Activated T-cell treated with anti-CD3 and anti-CD28 coated beads, Interleukin-2, amount 50 U/mL, for 24 hours (primary cell): ENCODE data around the gene DCP2.

ENCODE experiments used
- DNase-seq: peaks from one replicate; pipeline ENCODE4 v3.0.0-alpha.2; 2020
- H3K27ac Mint-ChIP-seq: 2 replicates; pipeline ENCODE4 v1.8.0; 2020; ENCODE audit warnings: mild to moderate bottlenecking, mixed read lengths
- H3K27me3 Mint-ChIP-seq: 2 replicates; pipeline ENCODE4 v1.8.0; 2020; ENCODE audit warnings: mixed read lengths
- H3K36me3 Mint-ChIP-seq: 2 replicates; pipeline ENCODE4 v1.8.0; 2020; ENCODE audit warnings: low read depth, mixed read lengths
- H3K4me1 Mint-ChIP-seq: 2 replicates; pipeline ENCODE4 v1.8.0; 2020; ENCODE audit warnings: low read depth, mixed read lengths
- H3K4me3 Mint-ChIP-seq: 2 replicates; pipeline ENCODE4 v1.8.0; 2020; ENCODE audit warnings: mild to moderate bottlenecking, moderate library complexity, mixed read lengths
- H3K9me3 Mint-ChIP-seq: 2 replicates; pipeline ENCODE4 v1.8.0; 2020; ENCODE audit warnings: mixed read lengths

DCP2 gene

DNA sequence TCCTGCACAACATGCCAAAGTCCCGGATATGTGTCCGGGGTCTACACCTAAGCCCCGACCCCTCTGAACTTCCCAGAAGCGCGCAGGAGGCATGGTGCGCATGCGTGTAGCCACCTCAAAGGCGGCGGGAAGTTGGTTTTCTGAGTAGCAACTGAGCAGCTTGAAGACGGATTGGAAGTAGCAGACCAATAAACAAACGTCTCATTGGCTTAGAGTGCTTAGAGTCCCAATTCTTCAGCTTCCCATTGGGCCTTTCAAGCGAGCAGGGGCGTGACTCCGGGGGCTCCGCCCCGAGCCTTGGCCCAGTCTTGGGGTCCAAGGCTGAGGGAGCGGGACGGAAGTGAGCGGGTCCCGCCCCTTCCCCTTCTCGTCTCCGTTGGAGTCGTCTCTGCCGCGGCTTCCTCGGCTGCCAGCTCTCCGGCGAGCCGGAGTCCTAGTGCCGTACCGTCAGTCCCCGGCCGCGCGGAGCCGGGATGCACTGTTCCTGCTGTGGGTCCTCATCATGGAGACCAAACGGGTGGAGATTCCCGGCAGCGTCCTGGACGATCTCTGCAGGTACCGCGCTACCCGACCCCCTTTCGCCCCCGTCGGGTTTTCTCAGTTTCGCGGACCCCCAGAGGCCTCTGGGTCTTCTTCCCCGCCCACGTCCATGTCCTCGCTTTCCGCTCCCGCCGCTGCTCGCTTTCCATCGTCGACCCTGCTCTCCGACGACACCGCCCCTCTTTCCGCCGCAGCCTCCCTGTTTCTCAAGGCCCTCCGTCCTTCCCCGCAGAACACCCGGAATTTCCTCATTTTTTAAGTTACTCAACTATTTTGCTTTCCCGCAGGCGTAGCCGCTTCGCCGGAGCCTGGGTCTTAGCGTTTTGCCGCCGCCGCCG lies at the start of gene DCP2:
TSS of gene DCP2 (plus strand) at position 367 of the 878 bp plus-strand sequence. CDS start at position 503, 136 bp downstream.
- Mint-ChIP-seq H3K4me1 (peaks cover 48% of the 10 kb centered on the region), H3K27me3 (no peaks in the 10 kb centered on the region), H3K4me3 (peak within 1 kb of the TSS; percentile 98), H3K36me3 (peaks cover 36% of the 10 kb centered on the region), H3K27ac (peak within 1 kb of the TSS; percentile 98), H3K9me3 (no peaks in the 10 kb centered on the region)
- DNase-seq = peak; percentile 95

DNA sequence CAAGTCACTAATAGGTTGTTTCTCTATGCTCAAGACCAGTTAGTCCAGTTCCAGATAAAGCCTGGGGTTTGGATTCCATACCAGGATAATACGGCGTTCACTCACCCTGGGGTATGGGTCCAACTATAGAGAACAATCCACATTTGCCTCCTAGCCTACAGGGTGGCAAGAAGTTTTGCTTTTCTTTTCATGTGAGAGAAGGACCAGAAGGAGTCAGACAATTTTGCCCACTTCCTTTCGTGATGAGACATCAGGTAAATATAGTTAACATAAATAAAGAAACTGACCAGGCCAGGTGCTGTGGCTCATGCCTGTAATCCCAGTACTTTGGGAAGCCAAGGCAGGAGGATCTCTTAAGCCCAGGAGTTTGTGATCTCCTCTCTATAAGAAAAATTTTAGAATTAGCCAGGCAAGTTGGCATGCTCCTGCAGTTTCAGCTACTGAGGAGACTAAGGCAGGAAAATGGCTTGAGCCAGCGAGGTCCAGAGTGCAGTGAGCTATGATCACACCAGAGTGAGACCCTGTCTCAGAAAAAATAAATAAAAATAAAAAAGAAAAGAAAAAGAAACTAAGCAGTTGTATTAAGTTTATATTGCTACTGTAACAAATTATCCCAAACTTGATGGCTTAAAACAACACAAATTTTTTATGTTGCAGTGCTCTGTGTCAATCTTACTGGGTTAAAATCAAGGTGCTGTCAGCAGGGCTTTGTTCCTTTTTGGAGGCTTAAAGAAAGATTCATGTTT lies 47.1 kb upstream of the DCP2 start:
- Mint-ChIP-seq H3K27ac (peak overlapping the region; percentile 81), H3K27me3 (no peaks in the 10 kb centered on the region), H3K4me1 (peaks cover 50% of the 10 kb centered on the region), H3K36me3 (no peaks in the 10 kb centered on the region), H3K9me3 (no peaks in the 10 kb centered on the region), H3K4me3 (peak overlapping the region; percentile 52)
- DNase-seq = no peak

DNA sequence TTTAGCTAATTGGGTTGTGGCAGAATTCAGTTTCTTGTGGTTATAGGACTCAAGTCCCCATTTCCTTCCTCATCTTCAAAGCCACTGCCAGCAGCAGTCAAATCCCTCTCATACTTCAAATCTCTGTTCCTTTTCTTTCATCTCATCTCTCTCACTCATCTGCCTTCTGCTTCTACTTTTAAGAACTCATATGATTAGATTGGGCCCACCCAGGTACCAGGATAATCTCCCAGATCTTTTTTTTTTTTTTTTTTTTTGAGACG lies 46.6 kb upstream of the DCP2 start:
- H3K27me3 Mint-ChIP-seq = no peaks in the 10 kb centered on the region
- H3K4me3 Mint-ChIP-seq = peak overlapping the region; percentile 24
- DNase-seq = no peak
- H3K4me1 Mint-ChIP-seq = peaks cover 53% of the 10 kb centered on the region
- no peaks in the 10 kb centered on the region for H3K36me3 Mint-ChIP-seq
- H3K27ac Mint-ChIP-seq = peak overlapping the region; percentile 4
- H3K9me3 Mint-ChIP-seq = no peaks in the 10 kb centered on the region

GRCh38 chr5:112931473-112931872 lies 45.1 kb upstream of the DCP2 start:
- no peak for DNase-seq
- no peaks in the 10 kb centered on the region for H3K27me3 Mint-ChIP-seq
- no peaks in the 10 kb centered on the region for H3K9me3 Mint-ChIP-seq
- H3K4me1 Mint-ChIP-seq = peaks cover 53% of the 10 kb centered on the region
- H3K27ac Mint-ChIP-seq = no peak overlapping the region
- no peaks in the 10 kb centered on the region for H3K36me3 Mint-ChIP-seq
- H3K4me3 Mint-ChIP-seq = no peak overlapping the region

DNA sequence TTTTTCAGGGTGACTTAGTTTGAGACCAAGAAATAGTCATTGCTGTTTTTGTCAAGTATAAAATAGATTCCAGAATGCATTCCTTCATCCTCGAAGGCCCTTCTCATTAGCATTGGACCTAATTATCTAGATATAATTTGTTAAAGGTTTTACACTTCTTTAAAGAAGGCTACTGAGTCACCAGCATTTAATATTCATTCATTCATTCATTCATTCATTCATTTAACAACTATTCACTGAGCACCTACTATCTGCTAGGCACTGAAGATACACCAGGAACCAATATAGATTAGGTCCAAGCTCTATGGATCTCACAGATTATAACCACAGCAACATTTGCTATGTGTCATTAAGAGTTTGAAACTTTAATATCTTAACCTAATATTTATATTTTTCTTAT lies 43.5 kb upstream of the DCP2 start:
- H3K4me1 Mint-ChIP-seq = peaks cover 45% of the 10 kb centered on the region
- H3K9me3 Mint-ChIP-seq = no peaks in the 10 kb centered on the region
- no peaks in the 10 kb centered on the region for H3K27me3 Mint-ChIP-seq
- no peak for DNase-seq
- H3K27ac Mint-ChIP-seq = no peak overlapping the region
- H3K36me3 Mint-ChIP-seq = no peaks in the 10 kb centered on the region
- H3K4me3 Mint-ChIP-seq = no peak overlapping the region

DNA sequence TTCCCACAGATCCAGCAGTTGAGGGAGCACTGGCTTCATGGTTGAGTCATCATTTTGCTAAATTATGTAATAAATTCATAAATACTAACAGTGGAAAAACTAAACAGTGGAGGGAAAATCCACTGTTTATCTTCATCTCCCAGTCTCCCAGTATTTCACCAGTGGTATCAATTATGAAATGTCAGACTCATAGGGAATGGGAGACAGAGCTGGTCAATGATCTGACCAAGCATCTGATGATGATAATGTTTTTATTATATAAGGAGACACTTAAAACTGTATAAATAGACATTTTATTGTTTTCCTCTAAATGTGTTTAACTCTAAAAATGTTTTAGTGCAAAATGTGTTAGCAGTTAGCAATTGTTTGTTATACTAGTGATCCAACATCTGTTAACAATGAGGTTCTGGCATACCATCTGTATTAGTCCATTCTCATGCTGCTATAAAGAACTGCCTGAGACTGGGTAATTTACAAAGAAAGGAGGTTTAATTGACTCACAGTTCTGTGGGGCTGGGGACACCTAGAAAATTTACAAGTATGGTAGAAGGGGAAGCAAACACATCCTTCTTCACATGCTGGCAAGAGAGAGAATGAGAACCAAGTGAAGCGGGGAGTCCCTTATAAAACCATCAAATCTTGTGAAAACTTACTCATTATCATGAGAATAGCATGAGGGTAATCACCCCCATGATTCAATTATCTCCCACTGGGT lies 42.8 kb upstream of the DCP2 start:
- no peaks in the 10 kb centered on the region for H3K36me3 Mint-ChIP-seq
- DNase-seq = no peak
- H3K9me3 Mint-ChIP-seq = no peaks in the 10 kb centered on the region
- H3K4me3 Mint-ChIP-seq = no peak overlapping the region
- H3K4me1 Mint-ChIP-seq = peaks cover 38% of the 10 kb centered on the region
- H3K27me3 Mint-ChIP-seq = no peaks in the 10 kb centered on the region
- peak overlapping the region; percentile 56 for H3K27ac Mint-ChIP-seq

- DNase-seq = no peak
- Mint-ChIP-seq H3K4me3 (no peak overlapping the region), H3K27me3 (no peaks in the 10 kb centered on the region), H3K27ac (no peak overlapping the region), H3K36me3 (no peaks in the 10 kb centered on the region), H3K4me1 (peaks cover 34% of the 10 kb centered on the region), H3K9me3 (no peaks in the 10 kb centered on the region)
Observed at GRCh38 chr5:112934366-112934663, 42.3 kb upstream of the DCP2 start.

DNA sequence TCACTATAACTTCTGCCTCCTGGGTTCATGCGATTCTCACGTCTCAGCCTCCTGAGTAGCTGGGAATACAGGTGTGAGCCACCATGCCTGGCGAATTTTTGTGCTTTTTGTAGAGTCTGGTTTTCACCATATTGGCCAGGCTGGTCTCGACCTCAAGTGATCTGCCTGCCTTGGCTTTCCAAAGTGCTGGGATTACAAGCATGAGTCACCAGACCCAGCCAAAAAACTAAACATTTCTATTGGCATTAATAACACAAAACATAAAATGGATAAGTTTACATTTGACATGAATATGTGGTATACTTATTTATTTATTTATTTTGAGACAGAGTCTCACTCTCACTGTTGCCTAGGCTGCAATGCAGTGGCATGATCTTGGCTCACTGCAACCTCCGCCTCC lies 40.9 kb upstream of the DCP2 start:
- no peak overlapping the region for H3K27ac Mint-ChIP-seq
- DNase-seq = no peak
- peaks cover 23% of the 10 kb centered on the region for H3K4me1 Mint-ChIP-seq
- no peaks in the 10 kb centered on the region for H3K36me3 Mint-ChIP-seq
- no peak overlapping the region for H3K4me3 Mint-ChIP-seq
- no peaks in the 10 kb centered on the region for H3K27me3 Mint-ChIP-seq
- H3K9me3 Mint-ChIP-seq = no peaks in the 10 kb centered on the region

GRCh38 chr5:112938286-112938685 lies 38.3 kb upstream of the DCP2 start:
- H3K9me3 Mint-ChIP-seq = no peaks in the 10 kb centered on the region
- H3K27ac Mint-ChIP-seq = no peak overlapping the region
- DNase-seq = no peak
- peaks cover 12% of the 10 kb centered on the region for H3K4me1 Mint-ChIP-seq
- H3K36me3 Mint-ChIP-seq = no peaks in the 10 kb centered on the region
- no peaks in the 10 kb centered on the region for H3K27me3 Mint-ChIP-seq
- H3K4me3 Mint-ChIP-seq = no peak overlapping the region

DNA sequence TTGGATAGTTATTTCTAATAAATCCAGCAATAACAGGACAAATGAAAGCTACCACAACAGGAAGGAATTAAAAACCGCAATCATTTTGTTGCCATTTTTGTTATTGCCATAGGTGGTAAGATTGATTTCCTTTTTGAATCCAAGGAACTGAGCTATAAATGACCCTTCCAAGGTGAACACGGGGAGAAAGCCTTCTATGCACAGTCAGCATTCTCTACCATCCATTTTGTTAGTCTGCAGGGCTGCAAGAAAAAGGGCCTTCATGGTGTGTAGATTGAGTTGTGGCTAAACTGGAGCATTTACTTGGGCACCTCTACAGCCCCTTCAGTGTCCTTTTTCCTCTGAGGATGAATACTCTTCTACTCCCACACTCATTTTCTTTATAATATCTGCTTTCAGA lies 35.9 kb upstream of the DCP2 start:
- H3K4me3 Mint-ChIP-seq = no peak overlapping the region
- no peaks in the 10 kb centered on the region for H3K36me3 Mint-ChIP-seq
- DNase-seq = no peak
- peaks cover 2% of the 10 kb centered on the region for H3K4me1 Mint-ChIP-seq
- H3K27ac Mint-ChIP-seq = no peak overlapping the region
- H3K9me3 Mint-ChIP-seq = no peaks in the 10 kb centered on the region
- no peaks in the 10 kb centered on the region for H3K27me3 Mint-ChIP-seq

DNA sequence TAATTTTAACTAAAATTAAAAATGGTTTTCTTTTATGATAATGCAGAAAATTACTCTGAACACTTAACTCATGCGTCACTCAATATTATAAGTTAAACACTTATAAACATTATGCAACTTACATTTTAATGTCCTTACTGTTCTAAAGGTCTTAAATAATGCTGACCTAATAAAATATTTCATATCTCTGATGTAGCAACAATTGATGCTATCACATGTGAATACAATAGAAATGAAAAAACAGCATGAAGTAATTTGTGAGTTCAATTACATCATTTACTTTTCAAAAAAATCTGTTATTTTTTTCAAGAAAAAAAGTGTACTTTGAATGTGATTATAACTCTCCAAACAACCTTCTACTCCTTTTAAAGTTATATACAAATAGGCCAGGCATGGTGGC lies 28.1 kb upstream of the DCP2 start:
- no peak overlapping the region for H3K27ac Mint-ChIP-seq
- H3K4me1 Mint-ChIP-seq = peaks cover 17% of the 10 kb centered on the region
- H3K27me3 Mint-ChIP-seq = no peaks in the 10 kb centered on the region
- no peaks in the 10 kb centered on the region for H3K36me3 Mint-ChIP-seq
- no peak for DNase-seq
- no peaks in the 10 kb centered on the region for H3K9me3 Mint-ChIP-seq
- no peak overlapping the region for H3K4me3 Mint-ChIP-seq

DNA sequence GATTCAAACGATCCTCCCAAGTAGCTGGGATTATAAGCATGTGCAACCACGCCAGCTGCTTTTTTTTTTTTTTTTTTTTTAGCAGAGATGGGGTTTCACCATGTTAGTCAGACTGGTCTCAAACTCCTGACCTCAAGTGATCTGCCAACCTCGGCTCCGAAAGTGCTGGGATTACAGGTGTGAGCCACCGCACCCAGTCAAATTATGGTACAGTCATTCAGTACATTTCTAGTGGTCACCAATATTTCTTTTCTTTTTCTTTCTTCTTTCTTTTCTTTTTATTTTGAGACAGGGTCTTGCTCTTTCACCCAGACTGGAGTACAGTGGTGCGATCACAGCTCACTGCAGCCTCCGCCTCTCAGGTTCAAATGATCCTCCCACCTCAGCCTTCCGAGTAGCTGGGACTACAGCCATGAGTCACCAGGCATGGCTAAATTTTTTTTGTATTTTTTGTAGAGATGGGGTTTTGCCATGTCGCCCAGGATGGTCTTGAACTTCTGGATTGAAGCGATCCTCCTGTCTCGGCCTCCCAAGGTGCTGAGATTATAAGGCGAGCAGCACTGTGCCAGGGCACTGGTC lies 25.4 kb upstream of the DCP2 start:
- Mint-ChIP-seq H3K27me3 (no peaks in the 10 kb centered on the region), H3K36me3 (no peaks in the 10 kb centered on the region), H3K27ac (no peak overlapping the region), H3K4me3 (no peak overlapping the region), H3K9me3 (no peaks in the 10 kb centered on the region), H3K4me1 (peaks cover 11% of the 10 kb centered on the region)
- DNase-seq = no peak

GRCh38 chr5:112956606-112957005 lies 20.0 kb upstream of the DCP2 start:
- peaks cover 28% of the 10 kb centered on the region for H3K4me1 Mint-ChIP-seq
- DNase-seq = no peak
- H3K9me3 Mint-ChIP-seq = no peaks in the 10 kb centered on the region
- no peaks in the 10 kb centered on the region for H3K27me3 Mint-ChIP-seq
- no peak overlapping the region for H3K27ac Mint-ChIP-seq
- no peaks in the 10 kb centered on the region for H3K36me3 Mint-ChIP-seq
- H3K4me3 Mint-ChIP-seq = no peak overlapping the region

DNA sequence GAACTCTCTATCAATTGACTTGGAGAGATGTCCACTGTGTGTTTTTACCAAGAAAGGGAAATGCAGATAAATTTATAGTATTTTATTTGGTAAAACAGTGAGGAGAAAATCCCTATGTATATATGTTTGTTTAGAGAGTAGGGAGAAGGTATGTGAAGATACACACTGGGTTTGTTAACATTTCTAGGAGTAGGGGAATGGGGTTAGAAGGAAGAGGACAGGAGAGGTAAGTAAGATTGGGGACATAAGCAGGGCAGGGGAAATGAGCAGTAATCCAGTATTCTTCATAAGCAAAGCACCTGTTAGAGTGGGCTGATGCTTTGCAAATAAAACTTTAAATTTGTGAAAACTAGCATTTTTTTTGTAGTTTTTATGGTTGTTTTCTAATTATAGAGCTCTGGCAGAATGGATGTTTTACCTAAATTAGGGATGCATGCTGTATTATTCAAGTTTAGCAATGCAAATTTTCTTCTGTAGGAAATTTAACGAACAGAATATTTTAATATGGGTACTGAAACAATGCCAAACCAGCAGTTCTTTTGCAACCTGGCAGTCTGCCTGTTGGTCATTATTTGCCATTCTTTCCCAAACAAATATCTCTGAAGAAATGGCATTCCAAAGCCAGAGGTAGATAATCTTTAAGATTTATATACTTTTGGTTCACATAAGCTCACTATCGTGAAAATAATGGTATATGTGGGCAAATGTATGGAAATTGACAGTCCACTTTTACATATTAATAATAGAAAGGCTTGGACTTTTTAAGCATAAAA lies 19.4 kb upstream of the DCP2 start:
- H3K27me3 Mint-ChIP-seq = no peaks in the 10 kb centered on the region
- H3K36me3 Mint-ChIP-seq = no peaks in the 10 kb centered on the region
- no peaks in the 10 kb centered on the region for H3K9me3 Mint-ChIP-seq
- no peak for DNase-seq
- no peak overlapping the region for H3K27ac Mint-ChIP-seq
- peaks cover 27% of the 10 kb centered on the region for H3K4me1 Mint-ChIP-seq
- no peak overlapping the region for H3K4me3 Mint-ChIP-seq
